IMR-90 (cell line): ENCODE results near the gene C5AR1. TPM values are rescaled to one million over a fixed set of nuclear protein-coding genes. Genes with fewer than 3 reads are reported as not detected.

ENCODE experiments used
- ATAC-seq: fragments of 200-7000 bp; cut with Tn5 transposase; 2 replicates; pipeline ENCODE4 v1.9.1; 2020; ENCODE audit warnings: low read depth, mild to moderate bottlenecking, moderate library complexity
- BruUV-seq: library from RNA; stranded (reverse); fragments of 400-500 nt; replicated peaks from 2 replicates; lab custom pipeline; 2021; lab: Mats Ljungman, UMichigan
- CTCF ChIA-PET: fragments of 300-600 bp; formaldehyde crosslinking; extraction: SDS; loops from one replicate; lab custom pipeline; 2021; ENCODE audit warnings: antibody characterized with exemption; lab: Yijun Ruan, JAX
- POLR2A ChIA-PET: fragments of 300-600 bp; sonication (Branson Sonifier 250); formaldehyde crosslinking; loops from one replicate; lab custom pipeline; 2022; ENCODE audit warnings: antibody characterized with exemption; ENCODE audit not compliant: unreplicated experiment; lab: Charles Lee
- DNase-seq: peaks from one replicate; pipeline ENCODE4 v3.0.0; 2013
- H2AFZ ChIP-seq: replicated peaks from 2 replicates; pipeline ENCODE3; 2013; ENCODE audit warnings: low read length, mild to moderate bottlenecking; ENCODE audit not compliant: poor library complexity
- H2AK5ac ChIP-seq: 2 replicates; pipeline ENCODE4 v1.6.1; 2013; ENCODE audit warnings: low read depth, low read length, inconsistent platforms
- H2AK9ac ChIP-seq: replicated peaks from 2 replicates; pipeline ENCODE3; 2013; ENCODE audit warnings: mild to moderate bottlenecking, low read depth, low read length, moderate library complexity; ENCODE audit not compliant: poor library complexity
- H2BK120ac ChIP-seq: 2 replicates; pipeline ENCODE4 v1.6.1; 2013; ENCODE audit warnings: low read depth, low read length, inconsistent platforms
- H2BK15ac ChIP-seq: 3 replicates; pipeline ENCODE4 v1.6.1; 2013; ENCODE audit warnings: low read depth, low read length, inconsistent platforms
- H2BK20ac ChIP-seq: 2 replicates; pipeline ENCODE4 v1.6.1; 2013; ENCODE audit warnings: low read depth, mild to moderate bottlenecking, inconsistent platforms, low read length, moderate library complexity
- H2BK5ac ChIP-seq: 2 replicates; pipeline ENCODE4 v1.6.1; 2013; ENCODE audit warnings: mild to moderate bottlenecking, low read depth, low read length, inconsistent platforms; ENCODE audit not compliant: poor library complexity, severe bottlenecking
- H3K14ac ChIP-seq: replicated peaks from 2 replicates; pipeline ENCODE4 v1.6.1; 2013; ENCODE audit warnings: low read depth, low read length, inconsistent platforms
- H3K18ac ChIP-seq: 2 replicates; pipeline ENCODE4 v1.6.1; 2013; ENCODE audit warnings: low read depth, low read length, control low read depth
- H3K23ac ChIP-seq: 2 replicates; pipeline ENCODE4 v1.6.1; 2013; ENCODE audit warnings: low read depth, low read length, inconsistent platforms
- H3K27ac ChIP-seq: 2 replicates; pipeline ENCODE4 v1.5.1; 2013; ENCODE audit warnings: mild to moderate bottlenecking, control low read depth, low read length; ENCODE audit not compliant: insufficient read depth
- H3K27me3 ChIP-seq: 2 replicates; pipeline ENCODE4 v1.6.1; 2013; ENCODE audit warnings: low read length; ENCODE audit not compliant: control insufficient read depth, insufficient read depth
- H3K36me3 ChIP-seq: 2 replicates; pipeline ENCODE4 v1.6.1; 2013; ENCODE audit warnings: low read length, mixed read lengths; ENCODE audit not compliant: control insufficient read depth, insufficient read depth
- H3K4ac ChIP-seq: 2 replicates; pipeline ENCODE4 v1.6.1; 2013; ENCODE audit warnings: low read depth, low read length, inconsistent platforms
- H3K4me1 ChIP-seq: 2 replicates; pipeline ENCODE4 v1.6.1; 2013; ENCODE audit warnings: low read length, mixed read lengths; ENCODE audit not compliant: control insufficient read depth, insufficient read depth
- H3K4me2 ChIP-seq: 2 replicates; pipeline ENCODE4 v1.6.1; 2013; ENCODE audit warnings: low read depth, mild to moderate bottlenecking, control low read depth, low read length, moderate library complexity
- H3K4me3 ChIP-seq: 2 replicates; pipeline ENCODE4 v1.5.1; 2013; ENCODE audit warnings: low read depth, mild to moderate bottlenecking, control low read depth, low read length, moderate library complexity; ENCODE audit not compliant: insufficient read depth
- H3K56ac ChIP-seq: 2 replicates; pipeline ENCODE4 v1.6.1; 2013; ENCODE audit warnings: low read length, inconsistent platforms; ENCODE audit not compliant: insufficient read depth; ENCODE audit errors: extremely low read depth
- H3K79me1 ChIP-seq, 2 experiments: 2 replicates each; pipeline ENCODE4 v1.6.1; 2013; ENCODE audit warnings: low read length in 2 of 2, inconsistent platforms in 1 of 2, low read depth in 1 of 2
- H3K9ac ChIP-seq: 2 replicates; pipeline ENCODE4 v1.6.1; 2013; ENCODE audit warnings: low read depth, low read length, control low read depth
- H3K9me1 ChIP-seq: 2 replicates; pipeline ENCODE4 v1.6.1; 2013; ENCODE audit warnings: low read length, inconsistent platforms; ENCODE audit not compliant: insufficient read depth
- H3K9me3 ChIP-seq: 2 replicates; pipeline ENCODE4 v1.6.1; 2013; ENCODE audit warnings: low read length; ENCODE audit not compliant: control insufficient read depth, insufficient read depth
- H4K20me1 ChIP-seq: 2 replicates; pipeline ENCODE4 v1.6.1; 2013; ENCODE audit warnings: low read length, inconsistent platforms; ENCODE audit not compliant: insufficient read depth
- H4K5ac ChIP-seq: 2 replicates; pipeline ENCODE4 v1.6.1; 2013; ENCODE audit warnings: mild to moderate bottlenecking, low read depth, low read length, control low read depth
- H4K8ac ChIP-seq, 2 experiments: 2 replicates each; pipeline ENCODE4 v1.6.1; 2013; ENCODE audit warnings: low read depth in 2 of 2, low read length in 2 of 2, control low read depth in 1 of 2, inconsistent platforms in 1 of 2
- H4K91ac ChIP-seq: 2 replicates; pipeline ENCODE4 v1.6.1; 2013; ENCODE audit warnings: low read depth, low read length, inconsistent platforms; ENCODE audit not compliant: insufficient read depth
- CEBPB ChIP-seq: IDR thresholded peaks from 2 replicates; pipeline ENCODE4 v1.6.1; 2012; ENCODE audit warnings: low read depth, low read length, improper control_type of control experiment
- WGBS, 2 experiments: methylation state at CpG; one replicate each; pipeline versions ENCODE4 v1.1.5 to v1.1.7; 2013; ENCODE audit warnings: missing lambda C conversion rate in 2 of 2; ENCODE audit not compliant: insufficient read length in 1 of 2; ENCODE audit errors: extremely low coverage in 2 of 2; 5-methylcytosine and 5-hydroxymethylcytosine counted together
- dilution Hi-C: fragments of 300-500 bp; cut with HindIII; formaldehyde crosslinking; loops from one replicate; pipeline ENCODE4 v1.14.3; 2018; ENCODE audit warnings: low sequenced_read_pairs; ENCODE audit not compliant: unreplicated experiment
- in situ Hi-C: fragments of 300-500 bp; cut with MboI; formaldehyde crosslinking; loops from 3 replicates; pipeline ENCODE4 v1.14.3; 2019; ENCODE audit warnings: low sequenced_read_pairs, inconsistent platforms, mixed read lengths
- intact Hi-C: fragments of 100-400 bp; cut with micrococcal nuclease; formaldehyde crosslinking; loops from 2 replicates; pipeline ENCODE4 v1.10.0; 2022
- polyA plus RNA-seq, 3 experiments: library from polyadenylated mRNA; depleted of rRNA; stranded (reverse); fragments of >200 nt; gene quantifications; 2 replicates each; pipeline ENCODE4 v1.2.3, GENCODE V29; 2012; ENCODE audit warnings: low replicate concordance in 1 of 3
- total RNA-seq: library from RNA; depleted of rRNA; stranded (reverse); fragments of >200 nt; gene quantifications from 2 replicates; pipeline ENCODE4 v1.2.3, GENCODE V29; 2012

C5AR1 gene
- total and polyA plus RNA-seq, 2 of the 4 experiments (the other 2 are of a cell fraction): under 0.01 to 1.0 TPM

DNA sequence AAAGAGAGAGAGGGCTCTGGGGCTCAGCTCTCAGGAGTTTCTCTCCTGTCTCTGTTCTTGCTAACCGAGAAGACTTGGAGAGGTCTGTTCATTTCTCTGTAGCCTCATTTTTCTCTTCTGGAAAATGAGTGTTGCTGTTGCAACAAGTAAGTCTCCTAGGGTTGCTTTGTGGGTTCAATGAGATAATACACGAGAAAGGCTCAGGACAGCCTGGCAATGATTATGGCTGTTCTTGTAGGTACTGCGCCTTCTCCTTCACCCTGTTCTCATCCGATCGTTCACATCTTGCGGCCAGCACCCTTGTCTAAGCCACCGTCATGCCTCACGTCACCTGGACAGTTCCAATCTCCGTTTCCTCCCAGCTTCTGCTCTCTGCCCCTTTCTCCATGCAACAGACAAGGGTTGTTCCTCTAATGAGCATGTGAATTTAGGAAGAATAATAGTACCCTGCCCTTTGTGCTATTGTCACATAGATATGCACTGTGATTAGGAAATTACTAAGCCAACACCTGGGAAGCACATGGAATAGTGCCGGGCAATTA lies 4.2 kb downstream of the C5AR1 start:
- ChIA-PET POLR2A (no interaction called here), CTCF (no interaction called here)
- H3K36me3 ChIP-seq: no peaks in the 10 kb centered on the region
- no peaks in the 10 kb centered on the region for H4K20me1 ChIP-seq
- no TSS peak for BruUV-seq
- H2AK5ac ChIP-seq: peak overlapping the region; percentile 46
- no peak overlapping the region for H3K18ac ChIP-seq
- no peak overlapping the region for H3K56ac ChIP-seq
- no peak overlapping the region for H3K23ac ChIP-seq
- no peak overlapping the region for H2AK9ac ChIP-seq
- H3K4ac ChIP-seq: peak overlapping the region; percentile 14; the same call in 1 of the 2 replicates
- H3K27ac ChIP-seq: no peak overlapping the region
- H3K4me1 ChIP-seq: 0 out of 2 replicates have a peak, but pooled peaks cover 2% of the 10 kb centered on the region
- no peak for ATAC-seq
- no peak for TF ChIP-seq CEBPB
- H2BK120ac ChIP-seq: no peak overlapping the region; the same call in 1 of the 2 replicates
- no peak overlapping the region; the same call in 1 of the 2 replicates for H4K91ac ChIP-seq
- in situ Hi-C loops: no loop called here
- no peak overlapping the region for H2AFZ ChIP-seq
- dilution Hi-C loops: no loop called here
- H3K9me1 ChIP-seq: 0 out of 2 replicates have a peak, but pooled peaks cover 4% of the 10 kb centered on the region
- H4K8ac ChIP-seq: no peak overlapping the region
- H3K9ac ChIP-seq: no peak overlapping the region
- H2BK15ac ChIP-seq: no peak overlapping the region
- no peak overlapping the region for H3K14ac ChIP-seq
- intact Hi-C loops: no loop called here
- H2BK20ac ChIP-seq: no peak overlapping the region; the same call in 1 of the 2 replicates
- no peak overlapping the region for H3K4me2 ChIP-seq
- H3K4me3 ChIP-seq: no peak overlapping the region
- no peaks in the 10 kb centered on the region for H3K79me1 ChIP-seq
- H2BK5ac ChIP-seq: no peak overlapping the region
- no peaks in the 10 kb centered on the region for H3K9me3 ChIP-seq
- WGBS, 2 experiments: 80% methylated on average over 1 of the region's 10 CpGs; no CpG with 5 or more reads in 1 of the 2 experiments
- H4K5ac ChIP-seq: no peak overlapping the region
- no peak for DNase-seq
- H3K27me3 ChIP-seq: no peaks in the 10 kb centered on the region
